ENCODE measurements around the gene TAB3. TPM values are rescaled to one million over a fixed set of nuclear protein-coding genes. Genes with fewer than 3 reads are reported as not detected.

Gene TAB3
- total RNA-seq, 2 donors from 2014 or later: 18.4 to 32.4 TPM

DNA sequence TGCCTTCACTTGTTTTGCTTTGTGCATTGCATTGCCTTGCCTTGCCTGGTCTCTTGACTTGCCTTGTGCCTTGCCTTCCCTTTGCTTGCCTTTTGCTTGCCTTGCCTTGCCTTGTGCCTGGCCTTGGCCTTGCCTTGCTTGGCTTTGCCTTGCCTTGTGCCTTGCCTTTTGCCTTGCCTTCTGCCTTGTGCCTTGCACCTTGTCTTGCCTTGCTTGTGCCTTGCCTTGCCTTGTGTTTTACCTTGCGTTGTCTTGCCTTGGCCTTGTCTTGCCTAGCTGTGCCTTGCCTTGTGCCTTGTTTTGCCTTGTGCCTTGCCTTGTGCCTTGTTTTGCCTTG is 95.3 kb downstream of the TAB3 start:
- H3K27me3 ChIP-seq: no peaks in the 10 kb centered on the region
- no peak overlapping the region for H3K27ac ChIP-seq
- H3K9me3 ChIP-seq: no peaks in the 10 kb centered on the region
- DNase-seq (ENCODE audit: low spot score): no peak
- TF ChIP-seq, protein P1, sequence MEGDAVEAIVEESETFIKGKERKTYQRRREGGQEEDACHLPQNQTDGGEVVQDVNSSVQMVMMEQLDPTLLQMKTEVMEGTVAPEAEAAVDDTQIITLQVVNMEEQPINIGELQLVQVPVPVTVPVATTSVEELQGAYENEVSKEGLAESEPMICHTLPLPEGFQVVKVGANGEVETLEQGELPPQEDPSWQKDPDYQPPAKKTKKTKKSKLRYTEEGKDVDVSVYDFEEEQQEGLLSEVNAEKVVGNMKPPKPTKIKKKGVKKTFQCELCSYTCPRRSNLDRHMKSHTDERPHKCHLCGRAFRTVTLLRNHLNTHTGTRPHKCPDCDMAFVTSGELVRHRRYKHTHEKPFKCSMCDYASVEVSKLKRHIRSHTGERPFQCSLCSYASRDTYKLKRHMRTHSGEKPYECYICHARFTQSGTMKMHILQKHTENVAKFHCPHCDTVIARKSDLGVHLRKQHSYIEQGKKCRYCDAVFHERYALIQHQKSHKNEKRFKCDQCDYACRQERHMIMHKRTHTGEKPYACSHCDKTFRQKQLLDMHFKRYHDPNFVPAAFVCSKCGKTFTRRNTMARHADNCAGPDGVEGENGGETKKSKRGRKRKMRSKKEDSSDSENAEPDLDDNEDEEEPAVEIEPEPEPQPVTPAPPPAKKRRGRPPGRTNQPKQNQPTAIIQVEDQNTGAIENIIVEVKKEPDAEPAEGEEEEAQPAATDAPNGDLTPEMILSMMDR (IDR thresholded peaks at IDR 0.05): no peak
- no peaks in the 10 kb centered on the region for H3K36me3 ChIP-seq
- H3K4me3 ChIP-seq: no peak overlapping the region
- no peaks in the 10 kb centered on the region for H3K4me1 ChIP-seq

DNA sequence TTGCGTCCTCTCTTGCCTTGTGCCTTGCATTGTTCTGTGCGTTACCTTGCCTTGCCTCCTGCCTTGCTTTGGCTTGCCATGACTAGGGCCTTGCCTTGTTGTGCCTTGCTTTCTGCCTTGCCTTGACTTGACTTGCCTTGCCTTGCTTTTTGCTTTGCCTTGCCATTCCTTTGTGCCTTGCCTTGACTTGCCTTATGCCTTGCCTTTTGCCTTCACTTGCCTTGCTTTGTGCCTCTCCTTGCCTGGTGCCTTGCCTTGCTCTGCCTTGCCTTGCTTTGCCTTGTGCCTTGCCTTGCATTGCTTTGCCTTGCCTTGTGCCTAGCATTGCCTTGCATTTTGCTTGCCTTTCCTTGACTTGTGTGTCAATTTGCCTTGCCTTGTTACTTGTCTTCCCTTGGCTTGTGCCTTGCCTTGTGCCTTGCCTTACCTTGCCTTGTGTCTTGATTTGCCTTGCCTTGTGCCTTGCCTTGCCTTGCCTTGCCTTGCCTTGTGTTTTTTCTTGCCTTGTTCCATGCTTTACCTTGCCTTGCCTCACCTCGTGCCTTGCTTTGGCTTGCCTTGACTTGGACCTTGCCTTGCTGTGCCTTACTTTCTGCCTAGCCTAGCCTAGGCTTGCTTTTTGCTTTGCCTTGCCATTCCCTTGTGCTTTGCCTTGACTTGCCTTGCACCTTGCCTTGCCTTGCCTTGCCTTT is 95.8 kb downstream of the TAB3 start:
- Histone ChIP-seq H3K27me3 (no peaks in the 10 kb centered on the region), H3K27ac (no peak overlapping the region), H3K9me3 (no peaks in the 10 kb centered on the region), H3K4me3 (no peak overlapping the region), H3K36me3 (no peaks in the 10 kb centered on the region), H3K4me1 (no peaks in the 10 kb centered on the region)
- DNase-seq (ENCODE audit: low spot score): no peak
- TF ChIP-seq, protein P1 (IDR thresholded peaks at IDR 0.05): no peak

DNA sequence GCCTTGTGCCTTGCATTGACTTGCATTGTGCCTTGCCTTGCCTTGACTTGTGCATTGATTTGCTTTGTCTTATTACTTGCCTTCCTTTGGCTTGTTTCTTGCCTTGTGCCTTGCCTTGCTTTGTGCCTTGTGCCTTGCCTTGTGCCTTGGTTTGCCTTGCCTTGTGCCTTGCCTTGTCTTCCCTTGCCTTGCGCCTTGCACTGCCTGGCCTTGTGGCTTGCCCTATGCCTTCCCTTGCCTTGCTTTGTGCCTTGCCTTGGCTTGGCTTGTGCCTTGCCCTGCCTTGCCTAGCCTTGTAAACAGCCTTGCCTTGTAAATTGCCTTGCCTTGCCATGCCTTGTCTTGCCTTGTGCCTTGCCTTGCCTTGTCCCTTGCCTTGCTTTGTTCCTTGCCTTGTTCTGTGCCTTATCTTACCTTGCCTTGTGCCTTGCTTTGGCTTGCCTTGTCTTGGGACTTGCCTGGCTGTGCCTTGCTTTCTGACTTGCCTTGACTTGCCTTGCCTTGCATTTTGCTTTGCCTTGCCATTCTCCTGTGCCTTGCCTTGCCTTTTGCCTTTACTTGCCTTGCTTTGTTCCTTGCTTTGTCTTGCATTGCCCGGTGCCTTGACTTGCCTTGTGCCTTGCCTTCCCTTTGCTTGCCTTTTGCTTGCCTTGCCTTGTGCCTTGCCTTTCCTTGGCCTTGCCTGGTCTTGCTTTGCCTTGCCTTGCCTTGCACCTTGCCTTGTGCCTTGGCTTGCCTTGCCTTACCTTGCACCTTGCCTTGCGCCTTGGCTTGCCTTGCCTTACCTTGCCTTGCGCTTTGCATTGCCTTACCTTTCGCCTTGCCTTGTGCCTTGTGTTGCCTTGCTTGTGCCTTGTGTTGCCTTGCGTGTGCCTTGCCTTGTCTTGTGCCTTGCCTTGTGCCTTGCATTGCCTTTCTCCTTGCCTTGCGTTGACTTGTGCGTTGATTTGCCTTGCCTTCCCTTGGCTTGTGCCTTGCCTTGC is 97.5 kb downstream of the TAB3 start:
- Histone ChIP-seq H3K27me3 (no peaks in the 10 kb centered on the region), H3K36me3 (no peaks in the 10 kb centered on the region), H3K27ac (no peak overlapping the region), H3K9me3 (no peaks in the 10 kb centered on the region), H3K4me3 (no peak overlapping the region), H3K4me1 (no peaks in the 10 kb centered on the region)
- TF ChIP-seq, protein P1 (IDR thresholded peaks at IDR 0.05): no peak
- no peak for DNase-seq (ENCODE audit: low spot score)

DNA sequence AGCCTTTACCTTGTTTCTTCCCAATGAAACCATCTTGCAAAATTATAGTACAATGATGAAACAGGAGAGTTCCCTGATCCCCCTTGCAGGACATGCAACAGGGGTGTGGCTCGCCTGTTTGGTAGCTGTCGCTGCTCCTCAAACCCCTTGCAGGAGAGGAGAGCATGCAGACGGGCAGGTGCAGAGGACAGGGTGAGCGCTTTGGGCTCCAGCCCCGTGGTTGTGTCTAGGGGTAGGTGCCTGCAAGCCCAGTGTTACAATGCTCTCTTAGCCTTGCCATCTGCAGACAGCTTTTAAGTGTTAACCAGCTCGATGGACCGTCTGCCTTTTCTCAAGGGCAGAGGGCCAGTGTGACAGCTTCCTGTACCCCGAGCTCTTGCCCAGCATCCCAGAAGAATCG is 102.0 kb downstream of the TAB3 start:
- TF ChIP-seq, protein P1 (IDR thresholded peaks at IDR 0.05): no peak
- no peak overlapping the region for H3K4me3 ChIP-seq
- no peaks in the 10 kb centered on the region for H3K36me3 ChIP-seq
- H3K9me3 ChIP-seq: no peaks in the 10 kb centered on the region
- DNase-seq (ENCODE audit: low spot score): no peak
- no peak overlapping the region for H3K27ac ChIP-seq
- no peaks in the 10 kb centered on the region for H3K4me1 ChIP-seq
- no peaks in the 10 kb centered on the region for H3K27me3 ChIP-seq

DNA sequence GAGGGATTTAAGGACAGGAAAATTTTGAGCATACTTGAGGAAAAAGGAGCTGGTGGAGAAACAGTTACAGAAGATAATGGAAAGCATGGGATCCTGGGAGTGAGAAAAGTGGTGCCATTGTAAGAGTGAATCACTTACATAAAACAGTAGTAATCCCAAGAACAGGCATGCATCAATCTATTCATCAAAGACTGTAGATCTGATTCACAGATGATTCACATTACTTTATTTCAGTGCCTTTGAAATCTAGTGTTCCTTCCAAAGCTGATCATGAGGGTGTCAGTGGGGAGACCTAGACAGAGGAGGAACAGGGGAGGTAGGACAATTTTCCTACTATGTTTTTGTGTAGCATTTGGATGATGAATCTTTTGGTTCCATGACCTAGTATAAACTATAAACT is 102.7 kb downstream of the TAB3 start:
- Histone ChIP-seq H3K4me3 (no peak overlapping the region), H3K9me3 (no peaks in the 10 kb centered on the region), H3K27me3 (no peaks in the 10 kb centered on the region), H3K27ac (no peak overlapping the region), H3K36me3 (no peaks in the 10 kb centered on the region), H3K4me1 (no peaks in the 10 kb centered on the region)
- TF ChIP-seq, protein P1 (IDR thresholded peaks at IDR 0.05): no peak
- DNase-seq (ENCODE audit: low spot score): no peak

Data from right atrium auricular region (tissue), 2 donors.